Erythroblast (primary cell): Measurements from ENCODE around the gene NPHS1.

ENCODE experiments used
- GATA1 ChIP-seq: IDR thresholded peaks from 2 replicates; pipeline ENCODE4 v1.6.1; 2011; ENCODE audit warnings: low read depth, mild to moderate bottlenecking, control low read depth, low read length, moderate library complexity
- POLR2A ChIP-seq: IDR thresholded peaks from 2 replicates; pipeline ENCODE4 v1.6.1; 2011; ENCODE audit warnings: mild to moderate bottlenecking, low read length

- TF ChIP-seq POLR2A (no peak), GATA1 (no peak)
These were observed 63.9 kb downstream of the NPHS1 start for GRCh38 chr19:35788205-35788960.
